GM12878 (cell line): ENCODE data around the gene VPS52. TPM values are rescaled to one million over a fixed set of nuclear protein-coding genes. Genes with fewer than 3 reads are reported as not detected.

Experiments used
- ATAC-seq: fragments of 200-7000 bp; cut with Tn5 transposase; 3 replicates; pipeline ENCODE4 v1.9.1; 2020; ENCODE audit warnings: mild to moderate bottlenecking, moderate library complexity
- BruUV-seq: library from RNA; stranded (reverse); fragments of 400-500 nt; replicated peaks from 2 replicates; lab custom pipeline; 2021; lab: Mats Ljungman, UMichigan
- CTCF ChIA-PET: fragments of 300-600 bp; sonication (Branson Sonifier 250); formaldehyde crosslinking; extraction: SDS; loops from one replicate; lab custom pipeline; 2021; ENCODE audit warnings: inconsistent platforms; lab: Yijun Ruan, JAX
- POLR2A ChIA-PET: fragments of 350-600 bp; formaldehyde crosslinking; extraction: SDS; loops from one replicate; lab custom pipeline; 2021; ENCODE audit warnings: inconsistent platforms; lab: Charles Lee
- RAD21 ChIA-PET: fragments of 300-600 bp; sonication (Branson Sonifier 250); formaldehyde crosslinking; loops from one replicate; lab custom pipeline; 2023; ENCODE audit warnings: antibody characterized with exemption; ENCODE audit not compliant: unreplicated experiment; lab: Charles Lee
- SMC1A ChIA-PET: fragments of 300-600 bp; sonication (Branson Sonifier 250); formaldehyde crosslinking; loops from one replicate; lab custom pipeline; 2023; ENCODE audit not compliant: unreplicated experiment, uncharacterized antibody; lab: Charles Lee
- DNase-seq: peaks from one replicate; pipeline ENCODE4 v3.0.0-alpha.2; 2011; ENCODE audit warnings: low read depth, low spot score
- FAIRE-seq: peaks from 3 replicates; lab custom pipeline; 2011; peaks lifted over from hg19 to GRCh38; lab: Jason Lieb, UNC
- H2AFZ ChIP-seq: 2 replicates; pipeline ENCODE4 v1.6.0; 2011; ENCODE audit warnings: low read depth, low read length, control low read depth; ENCODE audit not compliant: control insufficient read depth
- H3K27ac ChIP-seq: 2 replicates; pipeline ENCODE4 v1.5.1; 2011; ENCODE audit warnings: control low read depth; ENCODE audit not compliant: control insufficient read depth, insufficient read depth
- H3K27me3 ChIP-seq, 2 experiments: replicated peaks in 1 of 2; 2 replicates each; pipeline versions ENCODE4 v1.6.0 to v1.6.1; 2011; ENCODE audit warnings: low read length in 1 of 2; ENCODE audit not compliant: control insufficient read depth in 2 of 2, insufficient read depth in 2 of 2
- H3K36me3 ChIP-seq, 2 experiments: 2 replicates each; pipeline ENCODE4 v1.5.1; 2011; ENCODE audit warnings: low read length in 1 of 2; ENCODE audit not compliant: control insufficient read depth in 2 of 2, insufficient read depth in 2 of 2
- H3K4me1 ChIP-seq: 2 replicates; pipeline ENCODE4 v1.6.1; 2011; ENCODE audit warnings: mild to moderate bottlenecking, low read length, moderate library complexity, mixed read lengths; ENCODE audit not compliant: control insufficient read depth, insufficient read depth
- H3K4me2 ChIP-seq: 2 replicates; pipeline ENCODE4 v1.6.0; 2011; ENCODE audit warnings: control low read depth; ENCODE audit not compliant: control insufficient read depth, insufficient read depth
- H3K4me3 ChIP-seq: fragments of 200-600 bp; sonication (generic); 2 replicates; pipeline ENCODE4 v1.5.1; 2016
- H3K79me2 ChIP-seq: 2 replicates; pipeline ENCODE4 v1.6.0; 2011; ENCODE audit warnings: low read length; ENCODE audit not compliant: control insufficient read depth, insufficient read depth
- H3K9ac ChIP-seq: 2 replicates; pipeline ENCODE4 v1.8.0; 2011; ENCODE audit warnings: low read length, control low read depth, mixed read lengths; ENCODE audit not compliant: control insufficient read depth, insufficient read depth
- H3K9me3 ChIP-seq: replicated peaks from 3 replicates; pipeline ENCODE4 v1.5.1; 2011; ENCODE audit warnings: mild to moderate bottlenecking, low read length; ENCODE audit not compliant: control insufficient read depth, insufficient read depth
- H4K20me1 ChIP-seq: 2 replicates; pipeline ENCODE4 v1.6.0; 2011; ENCODE audit not compliant: control insufficient read depth, insufficient read depth
- BCLAF1 ChIP-seq: fragments of 450-650 bp; IDR thresholded peaks from 2 replicates; pipeline ENCODE4 v1.6.1; 2017; ENCODE audit warnings: antibody characterized with exemption, mild to moderate bottlenecking, moderate library complexity
- ESRRA ChIP-seq: IDR thresholded peaks from 2 replicates; pipeline ENCODE4 v1.6.1; 2012; ENCODE audit warnings: mild to moderate bottlenecking, low read length, improper control_type of control experiment
- ETV6 ChIP-seq, 2 experiments: fragments of 450-650 bp in 1 of 2; IDR thresholded peaks in 1 of 2; conservative IDR thresholded peaks in 1 of 2; 2 replicates each; pipeline ENCODE4 v1.6.1; 2014; ENCODE audit warnings: antibody characterized with exemption in 1 of 2, borderline replicate concordance in 1 of 2, low read depth in 1 of 2, mild to moderate bottlenecking in 1 of 2, moderate library complexity in 1 of 2
- GABPA ChIP-seq: IDR thresholded peaks from 2 replicates; pipeline ENCODE4 v1.6.1; 2014; ENCODE audit warnings: antibody characterized with exemption, low read depth, mild to moderate bottlenecking, inconsistent platforms
- IRF4 ChIP-seq: IDR thresholded peaks from 2 replicates; pipeline ENCODE4 v1.6.1; 2011; ENCODE audit warnings: low read depth, low read length
- SPI1 ChIP-seq: IDR thresholded peaks from 2 replicates; pipeline ENCODE4 v1.6.1; 2011; ENCODE audit warnings: low read depth, mild to moderate bottlenecking, low read length, moderate library complexity, borderline replicate concordance; ENCODE audit not compliant: insufficient read depth
- SRF ChIP-seq, 2 experiments: IDR thresholded peaks; 2 replicates each; pipeline ENCODE4 v1.6.1; 2011; ENCODE audit warnings: low read depth in 2 of 2, low read length in 2 of 2, mild to moderate bottlenecking in 1 of 2, moderate library complexity in 1 of 2
- TAF1 ChIP-seq: IDR thresholded peaks from 2 replicates; pipeline ENCODE4 v1.6.1; 2011; ENCODE audit warnings: mild to moderate bottlenecking, low read depth, low read length, borderline replicate concordance
- USF2 ChIP-seq: IDR thresholded peaks from 2 replicates; pipeline ENCODE4 v1.6.1; 2011; ENCODE audit warnings: low read depth, low read length, improper control_type of control experiment, borderline replicate concordance
- ZNF592 ChIP-seq: fragments of 450-650 bp; IDR thresholded peaks from 2 replicates; pipeline ENCODE4 v1.6.1; 2017; ENCODE audit warnings: mild to moderate bottlenecking, moderate library complexity
- WGBS: methylation state at CpG from one replicate; pipeline ENCODE4 v1.1.6; 2016; ENCODE audit warnings: low lambda C conversion rate; ENCODE audit not compliant: insufficient replicate concordance, insufficient coverage; ENCODE audit errors: missing lambda C conversion rate; 5-methylcytosine and 5-hydroxymethylcytosine counted together
- in situ Hi-C: fragments of 300-500 bp; cut with MboI; formaldehyde crosslinking; loops from 9 replicates; pipeline ENCODE4 v1.14.3; 2018; ENCODE audit warnings: mixed read lengths
- intact Hi-C: fragments of 100-400 bp; cut with micrococcal nuclease; formaldehyde crosslinking; loops from one replicate; pipeline ENCODE4 v1.14.2; 2022; ENCODE audit not compliant: unreplicated experiment
- polyA plus RNA-seq, 11 experiments: library from polyadenylated mRNA; depleted of rRNA in 4 of 11; unstranded in 6 of 11; stranded (reverse) in 5 of 11; fragments of >200 nt; fragmentation: Nextera tagmentation in 4 of 11; fragmentation: Illumina TruSeq in 1 of 11; extraction: Ambion mirVana in 4 of 11; extraction: Trizol in 1 of 11; gene quantifications; 1 replicate in 1 of 11; 2 replicates in 10 of 11; pipeline versions ENCODE4 v1.2.1 to v1.2.3, GENCODE V29; 2011 to 2016; ENCODE audit warnings: inconsistent platforms in 2 of 11, missing spikeins in 2 of 11, low read depth in 1 of 11
- total RNA-seq, 4 experiments: library from RNA; depleted of rRNA in 3 of 4; stranded (reverse); fragments of >200 nt in 3 of 4; fragmentation: Illumina TruSeq in 1 of 4; extraction: Trizol in 1 of 4; gene quantifications; 2 replicates each; pipeline versions ENCODE4 v1.2.1 to v1.2.3, GENCODE V29; 2013 to 2021

Gene VPS52
- total and polyA plus RNA-seq, 10 of the 15 experiments (the other 5 are each of a cell fraction or from before 2014, with no cell fraction given): 11.3 to 52.7 (median 36.7) TPM

- H3K4me2 ChIP-seq: peak overlapping the region; percentile 46; the same call in 1 of the 2 replicates
- DNase-seq (no peak), FAIRE-seq (no peak), ATAC-seq (no peak)
- no peak overlapping the region for H3K9ac ChIP-seq
- SMC1A ChIA-PET: interaction anchor here (1.3 to 4.4 kb wide), 3 partner anchors 10 to 37 kb away, joined by 3 to 25 read pairs (median 3); partner anchors contain the start of gene B3GALT4
- no peaks in the 10 kb centered on the region for H3K9me3 ChIP-seq
- H3K4me1 ChIP-seq: no peaks in the 10 kb centered on the region
- no peaks in the 10 kb centered on the region for H4K20me1 ChIP-seq
- RAD21 ChIA-PET: interaction anchor here (1.7 kb wide), 1 partner anchor 138 kb away, joined by 5 read pairs; no protein-coding TSS in a partner anchor
- intact Hi-C loops: no loop called here
- H3K36me3 ChIP-seq: peaks cover 3 to 36% of the 10 kb centered on the region in 2 experiments; a peak in 3 of 4 replicates
- 93% methylated on average over 22 of the region's 22 CpGs for WGBS
- no TSS peak for BruUV-seq
- POLR2A ChIA-PET: interaction anchor here (0.9 to 3.5 kb wide), 7 partner anchors 9 to 34 kb away, joined by 3 to 60 read pairs (median 4); partner anchors contain the start of genes B3GALT4, RGL2, RPS18 and VPS52
- H3K27ac ChIP-seq: no peak overlapping the region
- H3K79me2 ChIP-seq: peaks cover 31% of the 10 kb centered on the region
- in situ Hi-C loops: no loop called here
- no peaks in the 10 kb centered on the region for H3K27me3 ChIP-seq
- CTCF ChIA-PET: interaction anchor here (0.6 to 5.0 kb wide), 3 partner anchors 10 to 57 kb away, joined by 3 to 28 read pairs (median 3); partner anchors contain the start of gene B3GALT4
- H3K4me3 ChIP-seq: no peak overlapping the region
- no peak overlapping the region for H2AFZ ChIP-seq
- TF ChIP-seq USF2: no peak
- TF ChIP-seq SPI1: no peak
- no peak for TF ChIP-seq SRF (IDR thresholded peaks at IDR 0.05; ENCODE audit: low read depth in 2 of 2, low read length in 2 of 2)
- no peak for TF ChIP-seq TAF1
- no peak for TF ChIP-seq GABPA
- TF ChIP-seq ESRRA: no peak
- TF ChIP-seq ZNF592: no peak
- no peak for TF ChIP-seq ETV6 (conservative IDR thresholded peaks at IDR 0.05 in 1 of 2, IDR thresholded peaks at IDR 0.05 in 1 of 2; ENCODE audit: borderline replicate concordance in 1 of 2, low read depth in 1 of 2)
- no peak for TF ChIP-seq BCLAF1
- TF ChIP-seq IRF4: no peak
Observed at GRCh38 chr6:33286946-33287914, 15.6 kb upstream of the VPS52 start.
